Neural progenitor cell (in vitro differentiated cells): ENCODE data around the gene KDM4B. TPM values are rescaled to one million over a fixed set of nuclear protein-coding genes. Genes with fewer than 3 reads are reported as not detected.
A peak's percentile ranks its signal among the peaks of the same experiment; 100 is the strongest.

Experiments
- DNase-seq: peaks from one replicate; pipeline ENCODE4 v3.0.0-alpha.2; 2016; ENCODE audit warnings: low spot score
- H2AFZ ChIP-seq: fragments of 200-600 bp; sonication (generic); replicated peaks from 2 replicates; pipeline ENCODE4 v1.6.1; 2016; ENCODE audit warnings: antibody characterized with exemption
- H3F3A ChIP-seq: fragments of 200-600 bp; sonication (generic); 2 replicates; pipeline ENCODE4 v1.6.1; 2016; ENCODE audit warnings: antibody characterized with exemption, low read depth
- H3K27ac ChIP-seq: fragments of 200-600 bp; sonication (generic); 2 replicates; pipeline ENCODE4 v1.5.1; 2016; ENCODE audit warnings: mild to moderate bottlenecking
- H3K27me3 ChIP-seq: fragments of 200-600 bp; sonication (generic); 2 replicates; pipeline ENCODE4 v1.6.1; 2016; ENCODE audit warnings: mild to moderate bottlenecking, moderate library complexity
- H3K36me3 ChIP-seq: fragments of 200-600 bp; sonication (generic); 2 replicates; pipeline ENCODE4 v1.5.1; 2016
- H3K4me1 ChIP-seq: fragments of 200-600 bp; sonication (generic); 2 replicates; pipeline ENCODE4 v1.6.1; 2016; ENCODE audit warnings: mixed run types
- H3K4me2 ChIP-seq: fragments of 200-600 bp; sonication (generic); 2 replicates; pipeline ENCODE4 v1.6.1; 2016
- H3K4me3 ChIP-seq: fragments of 200-600 bp; sonication (generic); 2 replicates; pipeline ENCODE4 v1.5.1; 2016
- H3K79me2 ChIP-seq: fragments of 200-600 bp; sonication (generic); 2 replicates; pipeline ENCODE4 v1.6.1; 2016; ENCODE audit warnings: low read depth
- H3K9ac ChIP-seq: fragments of 200-600 bp; sonication (generic); 2 replicates; pipeline ENCODE4 v1.6.1; 2016
- H3K9me3 ChIP-seq: fragments of 200-600 bp; sonication (generic); 2 replicates; pipeline ENCODE4 v1.5.1; 2016; ENCODE audit warnings: low read depth
- H4K20me1 ChIP-seq: fragments of 200-600 bp; sonication (generic); 2 replicates; pipeline ENCODE4 v1.6.1; 2016; ENCODE audit warnings: low read depth
- H3K27ac Mint-ChIP-seq: 3 replicates; pipeline ENCODE4 v1.8.0; 2021; ENCODE audit warnings: mixed read lengths
- H3K27me3 Mint-ChIP-seq: 2 replicates; pipeline ENCODE4 v1.8.0; 2022; ENCODE audit warnings: low read depth, mild to moderate bottlenecking, inconsistent platforms, moderate library complexity, mixed read lengths; ENCODE audit not compliant: insufficient read depth
- H3K36me3 Mint-ChIP-seq: 3 replicates; pipeline ENCODE4 v1.8.0; 2021; ENCODE audit warnings: mixed read lengths
- H3K4me1 Mint-ChIP-seq: 3 replicates; pipeline ENCODE4 v1.8.0; 2021; ENCODE audit warnings: mixed read lengths
- H3K4me3 Mint-ChIP-seq: 3 replicates; pipeline ENCODE4 v1.8.0; 2021; ENCODE audit warnings: mild to moderate bottlenecking, moderate library complexity, mixed read lengths
- H3K9me3 Mint-ChIP-seq: 3 replicates; pipeline ENCODE4 v1.8.0; 2020; ENCODE audit warnings: mixed read lengths
- EZH2 ChIP-seq: fragments of 200-600 bp; sonication (generic); IDR thresholded peaks from 2 replicates; pipeline ENCODE4 v1.6.1; 2017; ENCODE audit warnings: antibody characterized with exemption, mild to moderate bottlenecking, moderate library complexity
- EZH2phosphoT487 ChIP-seq: fragments of 200-600 bp; sonication (generic); IDR thresholded peaks from 2 replicates; pipeline ENCODE4 v1.6.1; 2017; ENCODE audit warnings: antibody characterized with exemption
- total RNA-seq: library from RNA; depleted of rRNA; stranded (reverse); fragments of >200 nt; gene quantifications from 2 replicates; pipeline ENCODE4 v1.2.3, GENCODE V29; 2015; ENCODE audit warnings: low replicate concordance
- TF ChIP-seq, protein P1 (sequence below): fragments of 200-600 bp; sonication (generic); IDR thresholded peaks from 2 replicates; pipeline ENCODE4 v1.5.1; 2017; ENCODE audit warnings: antibody characterized with exemption, mild to moderate bottlenecking

The KDM4B gene
- total RNA-seq, 1 donor from 2014 or later, result 16.0 TPM

DNA sequence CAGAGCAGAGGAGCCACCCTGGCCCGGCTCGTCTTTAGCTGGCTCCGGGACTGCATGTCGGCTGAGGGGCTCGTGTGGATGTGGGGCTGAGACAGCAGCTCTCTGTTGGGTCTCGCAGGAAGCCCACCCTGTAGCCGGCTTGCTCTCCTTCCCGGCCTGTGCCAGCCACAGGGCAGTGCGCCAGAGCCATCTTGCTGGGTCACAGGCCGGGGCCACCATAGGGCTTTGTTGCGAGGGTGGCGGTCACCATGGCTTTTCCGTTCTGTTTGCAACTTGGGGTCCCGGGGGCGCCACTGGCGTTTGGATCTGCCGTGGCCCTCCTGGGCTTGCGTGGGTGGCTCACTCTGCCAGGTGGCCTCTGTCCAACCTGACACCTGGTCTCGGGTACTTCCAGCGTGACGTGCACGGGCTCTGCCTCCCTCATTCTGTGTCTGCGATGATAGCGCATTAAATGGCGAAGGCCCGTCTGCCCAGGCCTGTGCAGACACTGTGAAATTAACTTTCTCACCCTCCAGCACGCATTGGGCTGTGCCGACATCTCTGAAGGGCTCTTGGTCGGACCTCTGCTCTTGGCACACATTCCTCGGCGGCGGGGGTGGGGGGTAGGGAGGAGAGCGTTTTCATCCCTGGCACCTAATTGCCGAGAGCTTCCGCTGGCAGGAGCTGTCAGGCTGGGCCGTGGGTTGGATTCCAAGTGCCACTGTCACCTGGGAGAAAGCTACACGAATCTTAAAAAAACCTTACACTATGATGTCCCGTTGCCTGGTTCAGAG lies 95.1 kb downstream of the KDM4B start:
- DNase-seq, result no peak
- Histone ChIP-seq H3F3A (peaks cover 9% of the 10 kb centered on the region), H4K20me1 (peaks cover 38% of the 10 kb centered on the region), H3K4me3 (no peak overlapping the region), H3K4me1 (peaks cover 28% of the 10 kb centered on the region), H3K9ac (no peak overlapping the region), H3K27me3 (no peaks in the 10 kb centered on the region), H3K4me2 (no peak overlapping the region), H3K27ac (no peak overlapping the region), H2AFZ (no peak overlapping the region), H3K9me3 (no peaks in the 10 kb centered on the region), H3K79me2 (no peaks in the 10 kb centered on the region), H3K36me3 (peaks cover 3% of the 10 kb centered on the region)
- H3K4me3 Mint-ChIP-seq, result no peak overlapping the region
- TF ChIP-seq EZH2, result no peak
- TF ChIP-seq, protein P1, sequence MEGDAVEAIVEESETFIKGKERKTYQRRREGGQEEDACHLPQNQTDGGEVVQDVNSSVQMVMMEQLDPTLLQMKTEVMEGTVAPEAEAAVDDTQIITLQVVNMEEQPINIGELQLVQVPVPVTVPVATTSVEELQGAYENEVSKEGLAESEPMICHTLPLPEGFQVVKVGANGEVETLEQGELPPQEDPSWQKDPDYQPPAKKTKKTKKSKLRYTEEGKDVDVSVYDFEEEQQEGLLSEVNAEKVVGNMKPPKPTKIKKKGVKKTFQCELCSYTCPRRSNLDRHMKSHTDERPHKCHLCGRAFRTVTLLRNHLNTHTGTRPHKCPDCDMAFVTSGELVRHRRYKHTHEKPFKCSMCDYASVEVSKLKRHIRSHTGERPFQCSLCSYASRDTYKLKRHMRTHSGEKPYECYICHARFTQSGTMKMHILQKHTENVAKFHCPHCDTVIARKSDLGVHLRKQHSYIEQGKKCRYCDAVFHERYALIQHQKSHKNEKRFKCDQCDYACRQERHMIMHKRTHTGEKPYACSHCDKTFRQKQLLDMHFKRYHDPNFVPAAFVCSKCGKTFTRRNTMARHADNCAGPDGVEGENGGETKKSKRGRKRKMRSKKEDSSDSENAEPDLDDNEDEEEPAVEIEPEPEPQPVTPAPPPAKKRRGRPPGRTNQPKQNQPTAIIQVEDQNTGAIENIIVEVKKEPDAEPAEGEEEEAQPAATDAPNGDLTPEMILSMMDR, result no peak
- no peak for TF ChIP-seq EZH2phosphoT487
- H3K27me3 Mint-ChIP-seq, result peaks cover 5% of the 10 kb centered on the region
- H3K27ac Mint-ChIP-seq, result peak overlapping the region; percentile 25
- H3K9me3 Mint-ChIP-seq, result peaks cover 10% of the 10 kb centered on the region
- peaks cover 31% of the 10 kb centered on the region for H3K36me3 Mint-ChIP-seq
- peaks cover 27% of the 10 kb centered on the region for H3K4me1 Mint-ChIP-seq

DNA sequence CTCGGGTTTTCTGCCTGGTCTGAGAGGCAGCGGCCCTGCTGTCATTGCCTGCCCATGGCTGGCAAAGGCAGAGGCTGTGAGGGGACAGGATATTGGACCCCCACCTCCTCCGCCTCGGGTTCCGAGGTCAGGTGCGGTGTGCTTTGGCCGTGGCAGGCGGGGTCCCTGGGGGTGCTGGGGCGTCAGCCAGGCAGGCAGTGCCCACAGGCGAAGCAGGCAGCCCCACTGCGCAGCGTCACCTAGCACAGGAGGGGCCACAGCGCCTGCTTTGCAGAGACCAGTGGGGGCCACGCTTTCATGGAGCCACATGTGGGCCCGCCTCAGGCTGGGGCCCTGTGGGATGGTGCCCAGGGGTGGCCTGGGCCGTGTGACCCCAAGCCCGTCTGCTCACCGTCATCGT lies 96.0 kb downstream of the KDM4B start:
- peaks cover 21% of the 10 kb centered on the region for H3K4me1 ChIP-seq
- TF ChIP-seq EZH2phosphoT487, result no peak
- TF ChIP-seq, protein P1, result no peak
- no peak for TF ChIP-seq EZH2
- H3K4me3 ChIP-seq, result no peak overlapping the region
- H3K9ac ChIP-seq, result no peak overlapping the region
- no peaks in the 10 kb centered on the region for H3K27me3 ChIP-seq
- no peak for DNase-seq
- H2AFZ ChIP-seq, result no peak overlapping the region
- H3K9me3 Mint-ChIP-seq, result peaks cover 10% of the 10 kb centered on the region
- H3K36me3 Mint-ChIP-seq, result peaks cover 31% of the 10 kb centered on the region
- no peaks in the 10 kb centered on the region for H3K79me2 ChIP-seq
- peaks cover 4% of the 10 kb centered on the region for H3F3A ChIP-seq
- peaks cover 3% of the 10 kb centered on the region for H3K36me3 ChIP-seq
- no peak overlapping the region for H3K4me2 ChIP-seq
- H3K9me3 ChIP-seq, result no peaks in the 10 kb centered on the region
- peaks cover 5% of the 10 kb centered on the region for H3K27me3 Mint-ChIP-seq
- H3K4me1 Mint-ChIP-seq, result peaks cover 23% of the 10 kb centered on the region
- no peak overlapping the region for H3K27ac ChIP-seq
- no peak overlapping the region for H3K27ac Mint-ChIP-seq
- no peak overlapping the region for H3K4me3 Mint-ChIP-seq
- peaks cover 42% of the 10 kb centered on the region for H4K20me1 ChIP-seq

DNA sequence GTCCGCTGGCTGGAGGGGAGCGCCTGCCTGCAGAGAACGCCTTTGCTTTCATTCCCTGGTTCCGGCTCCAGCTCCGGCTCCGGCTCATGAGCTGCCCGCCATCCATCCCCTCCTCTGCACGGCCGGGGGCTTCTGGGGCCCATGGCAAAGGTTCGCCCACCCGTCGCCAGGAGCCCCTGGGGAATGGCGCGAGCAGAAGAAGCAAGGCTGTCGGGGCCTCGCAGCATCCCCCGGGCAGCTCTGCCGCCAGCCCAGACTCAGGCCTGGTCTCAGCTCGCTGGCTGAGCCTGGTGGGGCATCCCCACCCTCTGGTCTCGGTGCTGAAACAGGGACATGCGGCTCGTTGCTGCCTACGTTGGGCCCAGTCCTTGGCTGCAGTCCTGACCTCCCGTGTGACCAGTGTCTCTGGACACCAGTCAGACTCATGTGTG lies 96.8 kb downstream of the KDM4B start:
- Histone ChIP-seq H3K79me2 (no peaks in the 10 kb centered on the region), H3K9ac (no peak overlapping the region), H3K9me3 (no peaks in the 10 kb centered on the region), H3K27me3 (no peaks in the 10 kb centered on the region), H4K20me1 (peaks cover 44% of the 10 kb centered on the region), H3F3A (peaks cover under 1% of the 10 kb centered on the region), H3K4me2 (no peak overlapping the region), H3K4me3 (no peak overlapping the region), H3K4me1 (peaks cover 15% of the 10 kb centered on the region), H3K27ac (no peak overlapping the region), H3K36me3 (peaks cover 3% of the 10 kb centered on the region), H2AFZ (no peak overlapping the region)
- H3K27me3 Mint-ChIP-seq, result peaks cover 5% of the 10 kb centered on the region
- peaks cover 20% of the 10 kb centered on the region for H3K4me1 Mint-ChIP-seq
- no peak for TF ChIP-seq EZH2
- TF ChIP-seq, protein P1, result no peak
- no peak for TF ChIP-seq EZH2phosphoT487
- H3K27ac Mint-ChIP-seq, result no peak overlapping the region
- no peak overlapping the region for H3K4me3 Mint-ChIP-seq
- no peak for DNase-seq
- H3K36me3 Mint-ChIP-seq, result peaks cover 34% of the 10 kb centered on the region
- peaks cover 10% of the 10 kb centered on the region for H3K9me3 Mint-ChIP-seq
